Right lung (tissue), 5 donors: ENCODE results near the gene MGRN1. TPM values are rescaled to one million over a fixed set of nuclear protein-coding genes. Genes with fewer than 3 reads are reported as not detected.
A peak's percentile ranks its signal among the peaks of the same experiment; 100 is the strongest.

Source experiments
- DNase-seq, 2 donors: peaks; one replicate each; pipeline ENCODE4 v3.0.0-alpha.2; 2013
- polyA plus RNA-seq, 5 donors: library from polyadenylated mRNA; unstranded; fragments of 120-200 nt; gene quantifications; one replicate each; pipeline versions ENCODE4 v1.2.1 to v1.2.3, GENCODE V29; 2013; ENCODE audit warnings: inconsistent platforms in 1 of 5, low replicate concordance in 1 of 5; ENCODE audit not compliant: insufficient read length in 5 of 5, insufficient read depth in 1 of 5

MGRN1 gene
- polyA plus RNA-seq, 5 donors = 38.2 to 87.7 (median 58.2) TPM

- no peak for DNase-seq
Observed at GRCh38 chr16:4685292-4685691, 60.7 kb downstream of the MGRN1 start.

GRCh38 chr16:4685776-4686496, 61.3 kb downstream of the MGRN1 start:
- DNase-seq = no peak

GRCh38 chr16:4686497-4687210, 62.0 kb downstream of the MGRN1 start:
- no peak for DNase-seq

GRCh38 chr16:4687416-4687815, 62.8 kb downstream of the MGRN1 start:
- DNase-seq = no peak

GRCh38 chr16:4687946-4688673, 63.5 kb downstream of the MGRN1 start:
- no peak for DNase-seq

- no peak for DNase-seq
Observed at GRCh38 chr16:4688674-4689045, 64.0 kb downstream of the MGRN1 start.

GRCh38 chr16:4689091-4689671, 64.6 kb downstream of the MGRN1 start:
- DNase-seq = no peak

GRCh38 chr16:4689864-4690704, 65.5 kb downstream of the MGRN1 start:
- no peak for DNase-seq

GRCh38 chr16:4690946-4691665, 66.5 kb downstream of the MGRN1 start:
- DNase-seq = no peak

- no peak for DNase-seq
Observed at GRCh38 chr16:4691666-4692412, 67.2 kb downstream of the MGRN1 start.

GRCh38 chr16:4692460-4693295, 68.1 kb downstream of the MGRN1 start:
- DNase-seq = no peak

GRCh38 chr16:4693296-4693955, 68.8 kb downstream of the MGRN1 start, which contains the start of gene NUDT16L1:
Gene NUDT16L1 (plus strand): TSS chr16:4693562. CDS start chr16:4693727, 165 bp downstream.
- DNase-seq = peak; percentile 94 to 96

- DNase-seq = peak; percentile 37
Observed at GRCh38 chr16:4693956-4694641, 69.5 kb downstream of the MGRN1 start.

- DNase-seq = no peak
Observed at GRCh38 chr16:4694642-4695451, 70.2 kb downstream of the MGRN1 start.

GRCh38 chr16:4695473-4696171, 71.0 kb downstream of the MGRN1 start:
- no peak for DNase-seq
